ENCODE data around the gene ECHS1.

ECHS1 gene

DNA sequence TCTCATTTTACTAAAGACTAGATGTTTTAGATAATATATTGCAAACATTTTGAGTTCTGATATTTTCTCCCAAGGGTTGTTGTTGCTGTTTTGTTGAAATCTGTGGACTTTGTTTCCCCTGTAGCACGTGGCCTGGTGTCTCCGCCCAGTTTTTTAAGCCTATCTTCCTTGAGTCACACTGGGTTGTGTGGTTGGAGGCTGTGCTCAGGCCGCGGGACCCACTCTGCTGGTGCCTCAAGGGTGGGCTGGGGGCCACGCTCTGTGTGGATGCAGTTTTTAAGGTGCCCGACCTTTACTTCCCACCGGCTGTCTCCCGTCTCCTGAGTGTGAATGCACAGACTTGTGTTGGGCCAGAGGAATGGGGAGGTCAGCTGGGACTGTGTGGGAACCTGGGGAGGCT, 30.2 kb downstream of the ECHS1 start:
- H3K9me3 ChIP-seq (ENCODE audit: low read length) = peaks cover 4% of the 10 kb centered on the region; the same call in 1 of the 2 replicates
- H3K9me2 ChIP-seq (ENCODE audit: low read depth, low read length) = no peaks in the 10 kb centered on the region
- no peak overlapping the region for H3K27ac ChIP-seq (ENCODE audit: low read depth, low read length, poor library complexity, severe bottlenecking)
- H3K4me2 ChIP-seq (ENCODE audit: low read length) = no peak overlapping the region
- no peak overlapping the region for H3K4me3 ChIP-seq (ENCODE audit: low read depth, low read length, poor library complexity, severe bottlenecking)
- no peaks in the 10 kb centered on the region for H3K79me2 ChIP-seq (ENCODE audit: insufficient read depth, low read length)
- TF ChIP-seq EZH2 (IDR thresholded peaks at IDR 0.05; ENCODE audit: borderline replicate concordance, low read length) (no peak), CTCF (IDR thresholded peaks at IDR 0.05; ENCODE audit: low read length) (no peak)
- H3K9ac ChIP-seq (ENCODE audit: low read length) = no peak overlapping the region
- peaks cover 4% of the 10 kb centered on the region; the same call in 1 of the 2 replicates for H3K27me3 ChIP-seq (ENCODE audit: insufficient read depth, low read length)
- no peak overlapping the region for H2AFZ ChIP-seq (ENCODE audit: low read length)
- H4K20me1 ChIP-seq (ENCODE audit: insufficient read depth, low read length) = no peaks in the 10 kb centered on the region
- no peaks in the 10 kb centered on the region for H3K36me3 ChIP-seq (ENCODE audit: insufficient read depth, low read length)
- no peaks in the 10 kb centered on the region for H3F3A ChIP-seq (ENCODE audit: insufficient read depth, low read length)
- H3K4me1 ChIP-seq (ENCODE audit: insufficient read depth, low read length, severe bottlenecking) = no peaks in the 10 kb centered on the region

GRCh38 chr10:133341983-133342382, 31.2 kb downstream of the ECHS1 start:
- no peaks in the 10 kb centered on the region for H4K20me1 ChIP-seq (ENCODE audit: insufficient read depth, low read length)
- H3K79me2 ChIP-seq (ENCODE audit: insufficient read depth, low read length) = no peaks in the 10 kb centered on the region
- H2AFZ ChIP-seq (ENCODE audit: low read length) = no peak overlapping the region
- H3K4me1 ChIP-seq (ENCODE audit: insufficient read depth, low read length, severe bottlenecking) = no peaks in the 10 kb centered on the region
- H3F3A ChIP-seq (ENCODE audit: insufficient read depth, low read length) = no peaks in the 10 kb centered on the region
- H3K4me3 ChIP-seq (ENCODE audit: low read depth, low read length, poor library complexity, severe bottlenecking) = no peak overlapping the region
- H3K27ac ChIP-seq (ENCODE audit: low read depth, low read length, poor library complexity, severe bottlenecking) = no peak overlapping the region
- peaks cover 6% of the 10 kb centered on the region; the same call in 1 of the 2 replicates for H3K9me3 ChIP-seq (ENCODE audit: low read length)
- TF ChIP-seq EZH2 (IDR thresholded peaks at IDR 0.05; ENCODE audit: borderline replicate concordance, low read length) (no peak), CTCF (IDR thresholded peaks at IDR 0.05; ENCODE audit: low read length) (no peak)
- no peaks in the 10 kb centered on the region for H3K36me3 ChIP-seq (ENCODE audit: insufficient read depth, low read length)
- H3K9ac ChIP-seq (ENCODE audit: low read length) = no peak overlapping the region
- no peaks in the 10 kb centered on the region for H3K9me2 ChIP-seq (ENCODE audit: low read depth, low read length)
- H3K4me2 ChIP-seq (ENCODE audit: low read length) = no peak overlapping the region
- H3K27me3 ChIP-seq (ENCODE audit: insufficient read depth, low read length) = peaks cover 4% of the 10 kb centered on the region; the same call in 1 of the 2 replicates

GRCh38 chr10:133339708-133340380, 33.3 kb downstream of the ECHS1 start:
- Histone ChIP-seq H3K79me2 (ENCODE audit: insufficient read depth, low read length) (no peaks in the 10 kb centered on the region), H3K27ac (ENCODE audit: low read depth, low read length, poor library complexity, severe bottlenecking) (no peak overlapping the region), H3K36me3 (ENCODE audit: insufficient read depth, low read length) (no peaks in the 10 kb centered on the region), H3F3A (ENCODE audit: insufficient read depth, low read length) (no peaks in the 10 kb centered on the region), H3K27me3 (ENCODE audit: insufficient read depth, low read length) (no peaks in the 10 kb centered on the region; the same call in 1 of the 2 replicates), H3K9ac (ENCODE audit: low read length) (no peak overlapping the region), H3K4me2 (ENCODE audit: low read length) (no peak overlapping the region), H4K20me1 (ENCODE audit: insufficient read depth, low read length) (no peaks in the 10 kb centered on the region), H3K4me1 (ENCODE audit: insufficient read depth, low read length, severe bottlenecking) (no peaks in the 10 kb centered on the region), H3K4me3 (ENCODE audit: low read depth, low read length, poor library complexity, severe bottlenecking) (no peak overlapping the region), H3K9me3 (ENCODE audit: low read length) (peaks cover 6% of the 10 kb centered on the region; the same call in 1 of the 2 replicates), H2AFZ (ENCODE audit: low read length) (no peak overlapping the region), H3K9me2 (ENCODE audit: low read depth, low read length) (no peaks in the 10 kb centered on the region)
- TF ChIP-seq EZH2 (IDR thresholded peaks at IDR 0.05; ENCODE audit: borderline replicate concordance, low read length) (no peak), CTCF (IDR thresholded peaks at IDR 0.05; ENCODE audit: low read length) (no peak)
